ENCODE measurements around the gene OXER1. TPM values are rescaled to one million over a fixed set of nuclear protein-coding genes. Genes with fewer than 3 reads are reported as not detected.

OXER1 gene, protein sequence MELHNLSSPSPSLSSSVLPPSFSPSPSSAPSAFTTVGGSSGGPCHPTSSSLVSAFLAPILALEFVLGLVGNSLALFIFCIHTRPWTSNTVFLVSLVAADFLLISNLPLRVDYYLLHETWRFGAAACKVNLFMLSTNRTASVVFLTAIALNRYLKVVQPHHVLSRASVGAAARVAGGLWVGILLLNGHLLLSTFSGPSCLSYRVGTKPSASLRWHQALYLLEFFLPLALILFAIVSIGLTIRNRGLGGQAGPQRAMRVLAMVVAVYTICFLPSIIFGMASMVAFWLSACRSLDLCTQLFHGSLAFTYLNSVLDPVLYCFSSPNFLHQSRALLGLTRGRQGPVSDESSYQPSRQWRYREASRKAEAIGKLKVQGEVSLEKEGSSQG
- 1 to 10 TPM in 3 of 8 experiments, under 1 TPM in 5; 0.11 to 2.9 (median 0.63) TPM for total RNA-seq

GRCh38 chr2:42764096-42764495, at the start of gene OXER1:
Gene OXER1 (minus strand): TSS chr2:42764135. CDS start chr2:42764062, 73 bp downstream.
- Histone ChIP-seq H3K4me3 (no peak within 1 kb of the TSS), H3K27ac (no peak within 1 kb of the TSS), H3K4me1 (replicated peaks in 1 of 2) (peaks cover 0 to 6% of the 10 kb centered on the region in 2 donors)
- WGBS, 10 experiments = 40 to 83% methylated on average over 1 of the region's 5 CpGs; no CpG with 5 or more reads in 8 of the 10 experiments
- in situ Hi-C loops (cut with MboI; ENCODE audit: low pct_unique_long_range_greater_than_20kb in 2 of 9, low sequenced_read_pairs in 9 of 9, unreplicated experiment in 9 of 9) = no loop called here
- ATAC-seq (replicated peaks in 6 of 8) = no peak

- peaks cover 6% of the 10 kb centered on the region in 2 donors for H3K4me1 ChIP-seq (replicated peaks in 1 of 2)
- H3K4me3 ChIP-seq = no peak overlapping the region
- no peak overlapping the region for H3K27ac ChIP-seq
- ATAC-seq (replicated peaks in 6 of 8) = no peak
- WGBS, 10 experiments = 50 to 100% (median 62%) methylated on average over 1 of the region's 1 CpG; no CpG with 5 or more reads in 6 of the 10 experiments
- in situ Hi-C loops (cut with MboI; ENCODE audit: low pct_unique_long_range_greater_than_20kb in 2 of 9, low sequenced_read_pairs in 9 of 9, unreplicated experiment in 9 of 9) = no loop called here
Observed at GRCh38 chr2:42812899-42813479, 49.1 kb upstream of the OXER1 start.

DNA sequence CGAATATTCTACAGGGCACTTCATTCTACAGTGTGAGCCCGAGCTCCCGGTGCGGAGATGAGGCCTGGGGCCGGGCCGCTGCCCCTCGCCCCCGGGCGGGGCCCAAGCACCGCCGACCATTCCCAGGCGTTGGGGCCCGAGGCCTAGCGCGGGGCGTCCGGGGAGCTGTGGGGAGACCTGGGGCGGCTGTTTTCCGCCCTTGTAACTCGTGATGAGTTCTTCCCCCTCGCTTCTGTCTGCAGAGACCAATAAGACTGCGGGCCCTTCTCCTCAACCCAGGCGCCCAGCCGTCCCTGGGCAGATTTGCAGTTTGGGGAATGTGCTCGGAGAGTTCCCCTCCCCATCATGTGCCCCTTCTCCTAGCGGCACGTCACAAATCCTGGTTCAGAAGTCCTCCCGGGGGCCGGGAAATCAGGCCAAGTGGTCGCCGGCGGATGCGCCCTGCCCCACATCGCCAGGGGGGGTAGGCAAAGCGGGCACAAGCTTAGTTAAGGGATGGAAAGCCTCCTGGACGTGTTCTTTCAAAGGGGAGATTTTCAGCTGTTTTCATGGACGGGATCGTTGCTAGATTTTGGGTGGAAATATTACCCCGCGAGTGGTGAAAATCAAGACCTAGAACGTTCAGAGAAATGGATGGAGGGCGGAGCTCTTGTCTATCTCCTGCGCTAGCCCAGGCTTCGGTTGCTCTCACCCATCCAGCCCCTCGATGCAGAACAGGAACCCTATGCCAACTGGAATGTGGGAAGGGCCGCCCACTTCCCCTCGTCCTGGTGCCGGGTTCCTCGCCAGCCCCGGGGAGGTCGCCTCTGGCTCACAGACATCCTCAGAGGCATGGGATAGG, 47.3 kb upstream of the OXER1 start:
- Histone ChIP-seq H3K4me3 (peak overlapping the region; percentile 30 to 94 (median 73)), H3K27ac (peak overlapping the region; percentile 59 to 100), H3K4me1 (replicated peaks in 1 of 2) (peaks cover 6% of the 10 kb centered on the region in 2 donors)
- peak in 1 of 8 experiments; percentile 2 for ATAC-seq (replicated peaks in 6 of 8)
- 0 to 58% (median 33%) methylated on average over 2 to 19 of the region's 51 CpGs; no CpG with 5 or more reads in 1 of the 10 experiments for WGBS, 10 experiments
- in situ Hi-C loops (cut with MboI; ENCODE audit: low pct_unique_long_range_greater_than_20kb in 2 of 9, low sequenced_read_pairs in 9 of 9, unreplicated experiment in 9 of 9) = no loop called here

GRCh38 chr2:42810121-42810970, 46.4 kb upstream of the OXER1 start:
- peaks cover 6% of the 10 kb centered on the region in 2 donors for H3K4me1 ChIP-seq (replicated peaks in 1 of 2)
- 0 to 3% (median 0%) methylated on average over 1 to 11 of the region's 83 CpGs; no CpG with 5 or more reads in 5 of the 10 experiments for WGBS, 10 experiments
- ATAC-seq (replicated peaks in 6 of 8) = peak; percentile 76 to 89 (median 84)
- H3K4me3 ChIP-seq = peak overlapping the region; percentile 50 to 94 (median 73)
- H3K27ac ChIP-seq = peak overlapping the region; percentile 98 to 100
- in situ Hi-C loops (cut with MboI; ENCODE audit: low pct_unique_long_range_greater_than_20kb in 2 of 9, low sequenced_read_pairs in 9 of 9, unreplicated experiment in 9 of 9) = no loop called here

DNA sequence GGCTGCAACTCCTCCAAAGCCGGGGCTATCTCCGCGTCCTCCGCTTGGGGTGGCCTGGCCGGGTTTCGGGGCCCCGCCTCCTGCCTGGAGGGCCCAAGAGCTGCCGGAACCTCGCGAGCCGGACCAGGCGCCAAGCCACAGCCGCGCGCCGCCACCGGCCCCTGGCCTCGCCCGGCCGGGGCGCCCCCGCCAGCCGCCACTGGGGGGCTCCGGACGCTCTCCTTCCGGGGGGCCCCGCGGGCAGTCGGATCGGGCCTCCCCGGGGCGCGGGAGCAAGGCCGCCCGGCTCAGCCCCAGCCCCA, 45.8 kb upstream of the OXER1 start:
- Histone ChIP-seq H3K4me1 (replicated peaks in 1 of 2) (peaks cover 6% of the 10 kb centered on the region in 2 donors), H3K4me3 (peak overlapping the region; percentile 50 to 94 (median 73)), H3K27ac (peak overlapping the region; percentile 98 to 100)
- in situ Hi-C loops (cut with MboI; ENCODE audit: low pct_unique_long_range_greater_than_20kb in 2 of 9, low sequenced_read_pairs in 9 of 9, unreplicated experiment in 9 of 9) = no loop called here
- WGBS, 10 experiments = 0 to 5% (median 0%) methylated on average over 1 to 8 of the region's 35 CpGs; no CpG with 5 or more reads in 7 of the 10 experiments
- peak in 3 of 8 experiments; percentile 53 to 60 (median 58) for ATAC-seq (replicated peaks in 6 of 8)

DNA sequence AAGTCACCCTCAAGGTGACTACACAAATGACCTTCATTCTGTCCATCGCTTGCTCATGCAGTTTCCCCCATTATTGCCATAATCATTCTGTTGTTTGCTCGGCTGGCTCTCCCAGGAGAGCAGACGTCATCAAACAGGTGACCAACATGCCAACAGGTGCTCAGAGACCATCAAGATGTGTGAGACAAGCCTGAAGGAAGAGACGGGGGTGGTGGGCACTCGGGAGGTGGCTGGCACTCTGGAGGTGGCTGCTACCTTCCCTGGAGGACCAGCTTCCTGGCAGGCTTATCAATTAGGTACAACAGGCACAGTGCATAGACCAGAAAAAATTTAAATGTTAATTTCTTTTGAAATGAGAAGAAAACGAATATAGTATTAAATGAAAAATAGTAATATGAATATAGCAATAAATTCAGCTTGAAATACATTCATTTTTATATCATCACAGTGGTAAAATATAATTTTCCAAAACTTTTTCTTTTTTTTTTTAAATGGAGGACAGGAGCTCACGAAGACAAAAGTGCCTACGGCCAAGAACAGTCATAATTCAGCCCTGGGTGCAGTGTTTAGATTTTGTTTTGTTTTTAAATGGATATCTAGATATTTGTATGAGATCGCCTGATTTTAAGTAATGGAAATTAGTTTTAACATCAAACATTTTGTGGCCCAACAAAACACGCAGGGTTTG, 45.3 kb upstream of the OXER1 start:
- H3K4me1 ChIP-seq (replicated peaks in 1 of 2) = peaks cover 6% of the 10 kb centered on the region in 2 donors
- in situ Hi-C loops (cut with MboI; ENCODE audit: low pct_unique_long_range_greater_than_20kb in 2 of 9, low sequenced_read_pairs in 9 of 9, unreplicated experiment in 9 of 9) = no loop called here
- H3K4me3 ChIP-seq = peak overlapping the region; percentile 50 to 94 (median 73)
- no peak for ATAC-seq (replicated peaks in 6 of 8)
- WGBS, 10 experiments = 0 to 55% (median 37%) methylated on average over 1 to 9 of the region's 10 CpGs; no CpG with 5 or more reads in 1 of the 10 experiments
- H3K27ac ChIP-seq = peak overlapping the region; percentile 98 to 100

- H3K4me3 ChIP-seq = no peak overlapping the region
- ATAC-seq (replicated peaks in 6 of 8) = no peak
- in situ Hi-C loops (cut with MboI; ENCODE audit: low pct_unique_long_range_greater_than_20kb in 2 of 9, low sequenced_read_pairs in 9 of 9, unreplicated experiment in 9 of 9) = no loop called here
- no peak overlapping the region for H3K27ac ChIP-seq
- WGBS, 10 experiments = 80 to 100% (median 91%) methylated on average over 1 to 3 of the region's 5 CpGs; no CpG with 5 or more reads in 4 of the 10 experiments
- peaks cover 6% of the 10 kb centered on the region in 2 donors for H3K4me1 ChIP-seq (replicated peaks in 1 of 2)
Observed at GRCh38 chr2:42808301-42808700, 44.4 kb upstream of the OXER1 start.

DNA sequence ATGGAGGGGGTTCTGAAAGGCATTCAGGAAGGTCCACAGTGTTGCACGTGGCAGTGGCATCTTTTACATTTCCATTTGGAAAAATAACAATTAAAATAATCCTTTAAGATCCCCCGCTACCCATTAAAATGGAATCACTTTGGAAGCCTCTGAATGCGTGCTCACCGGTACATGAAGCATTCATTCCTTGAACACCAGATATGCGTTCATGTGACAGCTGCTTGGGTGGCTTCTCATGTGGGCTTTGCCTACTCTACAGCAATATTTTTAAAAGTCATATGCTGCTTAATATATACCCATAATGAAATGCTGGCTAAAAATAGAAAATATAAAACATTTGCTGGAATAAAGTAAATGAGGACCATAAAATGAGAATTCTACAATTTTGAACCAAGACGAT, 42.9 kb upstream of the OXER1 start:
- 62 to 100% (median 80%) methylated on average over 2 to 6 of the region's 6 CpGs; no CpG with 5 or more reads in 1 of the 10 experiments for WGBS, 10 experiments
- ATAC-seq (replicated peaks in 6 of 8) = no peak
- no peak overlapping the region for H3K4me3 ChIP-seq
- peaks cover 6% of the 10 kb centered on the region in 2 donors for H3K4me1 ChIP-seq (replicated peaks in 1 of 2)
- in situ Hi-C loops (cut with MboI; ENCODE audit: low pct_unique_long_range_greater_than_20kb in 2 of 9, low sequenced_read_pairs in 9 of 9, unreplicated experiment in 9 of 9) = no loop called here
- no peak overlapping the region for H3K27ac ChIP-seq

DNA sequence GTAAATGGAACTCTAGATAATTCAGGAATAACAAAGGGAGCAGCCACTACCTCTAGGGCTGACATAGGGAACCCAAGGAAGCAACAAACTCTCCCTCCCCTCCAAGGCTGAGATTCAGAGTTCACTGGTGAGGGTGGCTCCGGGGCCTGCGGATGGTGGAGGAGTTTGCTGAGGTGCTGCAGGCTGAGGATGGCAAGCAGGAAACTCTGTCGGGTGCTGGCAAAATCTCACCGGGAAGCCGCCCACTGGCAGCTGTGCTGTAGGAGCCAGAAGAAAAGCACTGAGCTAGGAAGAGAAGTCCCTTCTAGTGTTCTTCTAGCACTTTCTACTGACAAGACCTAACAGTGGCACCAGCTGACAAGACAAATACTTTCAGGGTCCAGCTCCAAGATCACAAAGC, 41.0 kb upstream of the OXER1 start:
- WGBS, 10 experiments = 50 to 100% (median 89%) methylated on average over 1 to 4 of the region's 5 CpGs; no CpG with 5 or more reads in 3 of the 10 experiments
- ATAC-seq (replicated peaks in 6 of 8) = no peak
- in situ Hi-C loops (cut with MboI; ENCODE audit: low pct_unique_long_range_greater_than_20kb in 2 of 9, low sequenced_read_pairs in 9 of 9, unreplicated experiment in 9 of 9) = no loop called here
- Histone ChIP-seq H3K4me3 (no peak overlapping the region), H3K4me1 (replicated peaks in 1 of 2) (peaks cover 0 to 6% of the 10 kb centered on the region in 2 donors), H3K27ac (no peak overlapping the region)

DNA sequence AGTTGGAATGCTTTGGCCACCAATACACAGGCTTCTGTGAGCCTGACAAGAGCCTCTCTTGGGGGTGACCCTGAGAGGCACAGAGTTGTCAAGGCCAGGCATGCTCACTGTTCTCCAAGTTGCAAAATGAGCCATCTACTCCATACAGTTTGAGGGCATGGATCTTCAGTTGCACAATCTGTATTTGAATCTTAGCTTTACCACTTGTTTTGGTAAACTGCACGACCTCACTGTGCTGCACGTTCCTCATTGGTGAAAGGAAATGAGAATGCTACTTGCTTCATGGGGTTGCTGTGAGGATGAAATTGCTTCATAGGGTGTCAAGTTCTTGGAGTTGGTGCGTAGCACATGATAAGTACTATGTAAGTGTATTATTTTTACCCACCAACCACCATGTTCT, 40.4 kb upstream of the OXER1 start:
- WGBS, 10 experiments = 19 to 100% (median 80%) methylated on average over 1 to 3 of the region's 3 CpGs; no CpG with 5 or more reads in 1 of the 10 experiments
- Histone ChIP-seq H3K4me1 (replicated peaks in 1 of 2) (peaks cover 0 to 5% of the 10 kb centered on the region in 2 donors), H3K4me3 (no peak overlapping the region), H3K27ac (no peak overlapping the region)
- in situ Hi-C loops (cut with MboI; ENCODE audit: low pct_unique_long_range_greater_than_20kb in 2 of 9, low sequenced_read_pairs in 9 of 9, unreplicated experiment in 9 of 9) = no loop called here
- ATAC-seq (replicated peaks in 6 of 8) = peak in 2 of 8 experiments; percentile 11 to 56

- in situ Hi-C loops (cut with MboI; ENCODE audit: low pct_unique_long_range_greater_than_20kb in 2 of 9, low sequenced_read_pairs in 9 of 9, unreplicated experiment in 9 of 9) = no loop called here
- Histone ChIP-seq H3K27ac (no peak overlapping the region), H3K4me1 (replicated peaks in 1 of 2) (no peaks in the 10 kb centered on the region), H3K4me3 (no peak overlapping the region)
- WGBS, 10 experiments = 33 to 100% (median 90%) methylated on average over 1 to 6 of the region's 6 CpGs; no CpG with 5 or more reads in 1 of the 10 experiments
- no peak for ATAC-seq (replicated peaks in 6 of 8)
Observed at GRCh38 chr2:42802150-42802549, 38.2 kb upstream of the OXER1 start.

Data from motor neuron (in vitro differentiated cells).